Panc1 (cell line): ENCODE measurements around the gene SPOCK1. TPM values are rescaled to one million over a fixed set of nuclear protein-coding genes. Genes with fewer than 3 reads are reported as not detected.

Experiments
- ATAC-seq: fragments of 200-7000 bp; cut with Tn5 transposase; 2 replicates; pipeline ENCODE4 v1.9.1; 2020; ENCODE audit warnings: mild to moderate bottlenecking, moderate library complexity
- BruUV-seq: library from RNA; stranded (reverse); fragments of 400-500 nt; replicated peaks from 2 replicates; lab custom pipeline; 2021; lab: Mats Ljungman, UMichigan
- CTCF ChIA-PET: fragments of 300-600 bp; sonication (Branson Sonifier 250); formaldehyde crosslinking; loops from one replicate; lab custom pipeline; 2022; ENCODE audit warnings: antibody characterized with exemption; lab: Charles Lee
- POLR2A ChIA-PET: fragments of 300-600 bp; sonication (Branson Sonifier 250); formaldehyde crosslinking; loops from one replicate; lab custom pipeline; 2022; ENCODE audit warnings: antibody characterized with exemption; lab: Charles Lee
- DNase-seq: peaks from one replicate; pipeline ENCODE4 v3.0.0-alpha.2; 2010; ENCODE audit warnings: low read depth, low spot score
- H3K27ac ChIP-seq: 2 replicates; pipeline ENCODE4 v1.5.1; 2011; ENCODE audit warnings: mild to moderate bottlenecking, low read length, inconsistent platforms
- H3K27me3 ChIP-seq: fragments of 200-500 bp; sonication (Bioruptor generic); 2 replicates; pipeline ENCODE4 v1.6.0; 2014; ENCODE audit warnings: low read length, inconsistent platforms; ENCODE audit not compliant: control insufficient read depth, insufficient read depth
- H3K36me3 ChIP-seq: fragments of 200-500 bp; sonication (Bioruptor generic); 2 replicates; pipeline ENCODE4 v1.5.1; 2014; ENCODE audit warnings: inconsistent platforms, mild to moderate bottlenecking, low read length, moderate library complexity; ENCODE audit not compliant: control insufficient read depth, insufficient read depth
- H3K4me1 ChIP-seq: 2 replicates; pipeline ENCODE4 v1.5.1; 2011; ENCODE audit warnings: inconsistent platforms, mild to moderate bottlenecking, low read length, moderate library complexity; ENCODE audit not compliant: control insufficient read depth, insufficient read depth
- H3K4me3 ChIP-seq, 2 experiments: 2 replicates each; pipeline ENCODE4 v1.5.1; 2011 to 2012; ENCODE audit warnings: low read depth in 2 of 2, low read length in 2 of 2, mild to moderate bottlenecking in 2 of 2, inconsistent platforms in 1 of 2, moderate library complexity in 1 of 2
- H3K9me3 ChIP-seq: fragments of 200-500 bp; sonication (Bioruptor generic); 2 replicates; pipeline ENCODE4 v1.5.1; 2014; ENCODE audit warnings: low read depth, mild to moderate bottlenecking, inconsistent platforms, low read length, moderate library complexity; ENCODE audit not compliant: control insufficient read depth, insufficient read depth
- CTCF ChIP-seq: fragments of 450-650 bp; IDR thresholded peaks from 2 replicates; pipeline ENCODE4 v1.5.1; 2017; ENCODE audit warnings: mild to moderate bottlenecking
- POLR2AphosphoS5 ChIP-seq: IDR thresholded peaks from 2 replicates; pipeline ENCODE4 v1.6.1; 2012; ENCODE audit warnings: mild to moderate bottlenecking, low read depth, low read length, moderate library complexity
- REST ChIP-seq, 2 experiments: IDR thresholded peaks; 2 replicates each; pipeline ENCODE4 v1.6.1; 2011 to 2012; ENCODE audit warnings: low read depth in 2 of 2, control low read depth in 1 of 2, low read length in 1 of 2, mild to moderate bottlenecking in 1 of 2, moderate library complexity in 1 of 2; ENCODE audit not compliant: insufficient read depth in 1 of 2
- SIN3A ChIP-seq: IDR thresholded peaks from 2 replicates; pipeline ENCODE4 v1.6.1; 2012; ENCODE audit warnings: low read depth, mild to moderate bottlenecking, low read length, moderate library complexity, borderline replicate concordance; ENCODE audit not compliant: insufficient read depth
- TCF7L2 ChIP-seq: IDR thresholded peaks from 2 replicates; pipeline ENCODE4 v1.6.1; 2011; ENCODE audit warnings: mild to moderate bottlenecking, low read depth, low read length, inconsistent platforms
- in situ Hi-C: cut with HindIII; loops from 2 replicates; pipeline ENCODE4 v1.10.0; 2016; ENCODE audit warnings: low sequenced_read_pairs, low pct_unique_long_range_greater_than_20kb
- intact Hi-C: fragments of 100-400 bp; cut with micrococcal nuclease; formaldehyde crosslinking; loops from one replicate; pipeline ENCODE4 v1.10.0; 2022; ENCODE audit not compliant: unreplicated experiment
- total RNA-seq: library from RNA; stranded (reverse); gene quantifications from one replicate; pipeline ENCODE4 v1.2.1, GENCODE V29; 2021; ENCODE audit not compliant: unreplicated experiment

Gene SPOCK1
- total RNA-seq, 1 experiment from 2014 or later: 15.6 TPM

- in situ Hi-C loops: no loop called here
- ChIA-PET CTCF (no interaction called here), POLR2A (no interaction called here)
- TF ChIP-seq SIN3A (no peak), TCF7L2 (no peak), CTCF (no peak), POLR2AphosphoS5 (no peak), REST (IDR thresholded peaks at IDR 0.05; ENCODE audit: insufficient read depth in 1 of 2, low read depth in 2 of 2, low read length in 1 of 2) (no peak)
- H3K4me3 ChIP-seq: no peak overlapping the region
- BruUV-seq: no TSS peak
- H3K36me3 ChIP-seq: no peaks in the 10 kb centered on the region
- H3K27ac ChIP-seq: no peak overlapping the region
- no peaks in the 10 kb centered on the region for H3K9me3 ChIP-seq
- no peak for ATAC-seq
- intact Hi-C loops: no loop called here
- no peaks in the 10 kb centered on the region for H3K4me1 ChIP-seq
- H3K27me3 ChIP-seq: no peaks in the 10 kb centered on the region
- no peak for DNase-seq
Observed at GRCh38 chr5:137058089-137058488, 441.0 kb downstream of the SPOCK1 start.

GRCh38 chr5:137056676-137057075, 442.4 kb downstream of the SPOCK1 start:
- Histone ChIP-seq H3K27me3 (no peaks in the 10 kb centered on the region), H3K4me3 (no peak overlapping the region), H3K4me1 (no peaks in the 10 kb centered on the region), H3K9me3 (no peaks in the 10 kb centered on the region), H3K36me3 (no peaks in the 10 kb centered on the region), H3K27ac (no peak overlapping the region)
- in situ Hi-C loops: no loop called here
- DNase-seq (no peak), ATAC-seq (no peak)
- CTCF ChIA-PET: no interaction called here
- BruUV-seq: no TSS peak
- POLR2A ChIA-PET: no interaction called here
- intact Hi-C loops: no loop called here
- TF ChIP-seq SIN3A (no peak), CTCF (no peak), POLR2AphosphoS5 (no peak), REST (IDR thresholded peaks at IDR 0.05; ENCODE audit: insufficient read depth in 1 of 2, low read depth in 2 of 2, low read length in 1 of 2) (no peak), TCF7L2 (no peak)
